HFF-Myc (cell line): Measurements from ENCODE around the gene GYG2.

Experiments
- DNase-seq: peaks from one replicate; pipeline ENCODE4 v3.0.0-alpha.2; 2011; ENCODE audit warnings: low read depth; ENCODE audit errors: extremely low read depth
- H3K4me3 ChIP-seq: replicated peaks from 2 replicates; pipeline ENCODE4 v1.5.1; 2011; ENCODE audit warnings: low read depth, mild to moderate bottlenecking, control low read depth, low read length
- CTCF ChIP-seq: IDR thresholded peaks from 2 replicates; pipeline ENCODE4 v1.5.1; 2012; ENCODE audit warnings: mild to moderate bottlenecking, low read depth, low read length, control low read depth; ENCODE audit errors: missing control alignments

GYG2 gene

GRCh38 chrX:2831471-2832228, 2.9 kb downstream of the GYG2 start:
- H3K4me3 ChIP-seq, result no peak overlapping the region
- DNase-seq, result no peak
- TF ChIP-seq CTCF, result no peak

GRCh38 chrX:2837961-2838360, 9.2 kb downstream of the GYG2 start:
- H3K4me3 ChIP-seq, result no peak overlapping the region
- no peak for DNase-seq
- no peak for TF ChIP-seq CTCF

GRCh38 chrX:2840961-2841360, 12.2 kb downstream of the GYG2 start:
- no peak overlapping the region for H3K4me3 ChIP-seq
- no peak for DNase-seq
- TF ChIP-seq CTCF, result no peak

- no peak for TF ChIP-seq CTCF
- no peak for DNase-seq
- H3K4me3 ChIP-seq, result no peak overlapping the region
These were observed 12.8 kb downstream of the GYG2 start for GRCh38 chrX:2841537-2841936.

GRCh38 chrX:2846992-2847391, 18.3 kb downstream of the GYG2 start:
- no peak overlapping the region for H3K4me3 ChIP-seq
- TF ChIP-seq CTCF, result no peak
- DNase-seq, result no peak

GRCh38 chrX:2848871-2849301, 20.2 kb downstream of the GYG2 start:
- no peak for DNase-seq
- TF ChIP-seq CTCF, result no peak
- H3K4me3 ChIP-seq, result no peak overlapping the region

GRCh38 chrX:2854918-2855317, 26.2 kb downstream of the GYG2 start:
- DNase-seq, result no peak
- H3K4me3 ChIP-seq, result no peak overlapping the region
- TF ChIP-seq CTCF, result no peak
